GM10266 (cell line): ENCODE measurements around the gene KIAA1958.

Source experiments
- DNase-seq: peaks from one replicate; pipeline ENCODE4 v3.0.0; 2012; ENCODE audit errors: extremely low spot score
- TF ChIP-seq, protein P1 (sequence below): IDR thresholded peaks from 2 replicates; pipeline ENCODE4 v1.5.1; 2012; ENCODE audit warnings: mild to moderate bottlenecking, low read depth; ENCODE audit not compliant: control insufficient read depth, insufficient read depth; ENCODE audit errors: missing control alignments

KIAA1958 gene

DNA sequence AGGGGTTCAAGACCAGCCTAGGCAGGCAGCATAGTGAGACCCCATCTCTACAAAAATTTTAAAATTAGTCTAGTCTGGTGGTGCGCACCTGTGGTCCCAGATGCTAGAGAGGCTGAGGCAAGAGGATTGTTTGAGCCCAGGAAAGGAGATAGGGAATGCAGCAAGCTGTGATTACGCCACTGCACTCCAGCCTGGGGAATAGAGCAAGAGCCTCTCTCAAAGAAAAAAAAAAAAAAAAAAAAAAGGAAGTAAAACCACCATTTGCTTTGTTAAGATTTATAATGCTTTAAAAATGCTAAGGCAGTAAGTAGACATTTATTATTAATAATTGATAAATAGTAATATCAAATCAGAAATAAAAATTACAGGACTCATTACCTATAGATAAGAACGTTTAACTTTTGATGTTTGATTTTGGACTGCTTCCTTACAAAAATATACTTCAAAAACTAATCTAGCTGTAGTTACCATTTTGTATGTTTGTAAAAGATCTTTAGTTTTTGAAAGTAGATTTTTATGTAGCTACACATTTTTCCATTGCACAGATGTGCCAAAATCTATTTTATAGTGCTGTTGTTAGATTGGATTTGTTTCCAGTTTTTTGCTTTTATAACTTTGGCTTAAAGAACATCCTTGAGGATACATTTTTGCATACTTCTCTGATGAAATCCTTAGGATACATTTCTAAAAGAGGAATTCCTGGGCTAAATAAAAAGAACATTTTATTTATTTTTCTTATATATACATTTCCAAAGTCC lies 144.9 kb downstream of the KIAA1958 start:
- DNase-seq: no peak
- TF ChIP-seq, protein P1, sequence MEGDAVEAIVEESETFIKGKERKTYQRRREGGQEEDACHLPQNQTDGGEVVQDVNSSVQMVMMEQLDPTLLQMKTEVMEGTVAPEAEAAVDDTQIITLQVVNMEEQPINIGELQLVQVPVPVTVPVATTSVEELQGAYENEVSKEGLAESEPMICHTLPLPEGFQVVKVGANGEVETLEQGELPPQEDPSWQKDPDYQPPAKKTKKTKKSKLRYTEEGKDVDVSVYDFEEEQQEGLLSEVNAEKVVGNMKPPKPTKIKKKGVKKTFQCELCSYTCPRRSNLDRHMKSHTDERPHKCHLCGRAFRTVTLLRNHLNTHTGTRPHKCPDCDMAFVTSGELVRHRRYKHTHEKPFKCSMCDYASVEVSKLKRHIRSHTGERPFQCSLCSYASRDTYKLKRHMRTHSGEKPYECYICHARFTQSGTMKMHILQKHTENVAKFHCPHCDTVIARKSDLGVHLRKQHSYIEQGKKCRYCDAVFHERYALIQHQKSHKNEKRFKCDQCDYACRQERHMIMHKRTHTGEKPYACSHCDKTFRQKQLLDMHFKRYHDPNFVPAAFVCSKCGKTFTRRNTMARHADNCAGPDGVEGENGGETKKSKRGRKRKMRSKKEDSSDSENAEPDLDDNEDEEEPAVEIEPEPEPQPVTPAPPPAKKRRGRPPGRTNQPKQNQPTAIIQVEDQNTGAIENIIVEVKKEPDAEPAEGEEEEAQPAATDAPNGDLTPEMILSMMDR: no peak

DNA sequence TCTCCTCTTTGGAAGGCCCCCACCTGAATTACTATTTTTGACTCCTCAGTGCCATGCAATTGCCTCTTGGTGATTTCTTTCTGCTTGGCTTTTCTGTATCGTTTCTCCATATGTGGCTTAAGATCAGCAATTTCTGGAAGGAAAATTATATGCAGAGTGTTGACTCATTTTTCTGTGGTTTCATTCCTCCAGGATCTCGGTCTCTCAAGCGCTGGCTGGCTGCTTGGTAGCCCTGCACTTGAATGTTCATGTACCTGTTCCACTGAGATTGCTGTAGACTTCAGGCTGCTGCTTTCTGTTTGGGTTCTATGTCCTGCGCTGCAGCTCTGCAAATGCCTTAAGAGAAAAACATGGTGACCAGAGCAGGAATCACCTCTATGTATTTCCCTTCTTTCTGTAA lies 153.7 kb downstream of the KIAA1958 start:
- TF ChIP-seq, protein P1: no peak
- no peak for DNase-seq

DNA sequence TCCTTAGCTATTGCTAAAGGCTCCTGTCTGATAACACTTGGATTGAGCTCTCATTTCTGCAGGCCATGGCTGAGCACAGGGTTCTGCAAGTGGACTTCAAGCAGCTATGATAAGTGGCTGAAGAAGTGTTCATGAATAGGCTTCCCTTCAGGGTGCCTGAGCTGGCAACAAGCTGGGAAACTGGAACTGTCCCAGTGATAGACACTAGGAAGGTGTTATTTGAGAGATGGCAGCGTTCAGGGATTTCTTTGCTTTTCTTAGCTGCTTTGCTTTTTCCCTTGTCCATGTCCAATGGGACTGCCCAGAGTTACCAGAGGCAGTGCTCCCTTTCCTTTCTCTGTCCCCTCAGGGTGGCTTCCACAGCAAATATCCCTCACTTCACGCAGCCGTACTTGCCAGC lies 155.5 kb downstream of the KIAA1958 start:
- TF ChIP-seq, protein P1: no peak
- DNase-seq: no peak

DNA sequence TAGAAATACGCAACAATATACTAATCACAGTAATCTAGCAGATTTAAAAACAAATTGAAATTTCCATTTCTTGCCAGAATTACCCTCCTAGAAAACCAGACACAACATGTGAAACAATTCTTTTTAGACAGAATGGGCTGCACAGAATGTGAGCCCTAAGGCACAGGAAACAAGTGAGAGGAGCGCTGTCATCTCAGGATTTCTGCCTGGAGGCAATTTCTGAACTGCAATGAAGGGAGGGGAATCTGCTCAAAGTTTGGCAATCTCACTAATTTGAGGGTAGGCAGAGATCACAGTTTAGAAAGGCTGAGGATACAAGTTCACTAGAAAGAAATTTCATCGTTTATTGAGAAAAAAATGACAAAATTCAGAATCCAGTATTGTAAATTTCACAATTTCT lies 161.0 kb downstream of the KIAA1958 start:
- no peak for DNase-seq
- TF ChIP-seq, protein P1: no peak

DNA sequence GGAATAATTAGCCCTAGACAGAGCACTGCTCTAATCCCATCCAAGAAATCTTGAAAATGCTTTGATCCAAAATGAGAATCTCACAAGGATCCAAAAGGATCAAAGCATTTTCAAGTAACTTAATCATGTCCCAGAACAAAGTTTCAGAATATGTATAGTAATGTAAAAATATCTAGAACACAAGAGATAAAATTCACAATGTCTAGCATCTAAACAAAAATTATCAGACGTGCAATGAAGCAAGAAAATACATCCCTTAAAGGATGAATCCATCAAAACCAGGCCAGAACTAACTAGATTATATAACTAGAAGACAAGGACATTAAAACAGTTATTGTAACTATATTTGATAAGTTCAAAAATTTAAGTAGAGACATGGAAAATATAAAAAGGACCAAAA lies 162.0 kb downstream of the KIAA1958 start:
- TF ChIP-seq, protein P1: no peak
- DNase-seq: no peak

DNA sequence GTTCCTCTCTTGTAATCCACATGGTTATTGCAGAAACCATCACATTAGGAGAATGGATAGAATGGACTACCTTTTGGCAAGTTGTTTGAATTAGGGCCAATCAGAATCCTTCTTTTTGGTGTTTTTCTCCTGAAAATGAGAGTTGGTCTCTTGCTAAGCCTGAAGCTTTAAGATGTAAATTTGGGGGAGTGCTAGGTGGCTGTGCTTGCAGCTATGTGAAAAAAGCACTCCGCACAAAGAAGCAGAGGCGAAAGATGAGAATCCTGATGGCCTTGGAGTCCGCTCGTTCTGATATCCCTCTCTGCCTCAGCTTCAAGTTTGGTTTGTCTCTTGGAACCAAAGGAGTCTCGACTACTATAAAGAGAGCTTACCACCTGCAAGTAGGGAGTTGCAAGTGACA lies 167.7 kb downstream of the KIAA1958 start:
- TF ChIP-seq, protein P1: no peak
- DNase-seq: no peak

DNA sequence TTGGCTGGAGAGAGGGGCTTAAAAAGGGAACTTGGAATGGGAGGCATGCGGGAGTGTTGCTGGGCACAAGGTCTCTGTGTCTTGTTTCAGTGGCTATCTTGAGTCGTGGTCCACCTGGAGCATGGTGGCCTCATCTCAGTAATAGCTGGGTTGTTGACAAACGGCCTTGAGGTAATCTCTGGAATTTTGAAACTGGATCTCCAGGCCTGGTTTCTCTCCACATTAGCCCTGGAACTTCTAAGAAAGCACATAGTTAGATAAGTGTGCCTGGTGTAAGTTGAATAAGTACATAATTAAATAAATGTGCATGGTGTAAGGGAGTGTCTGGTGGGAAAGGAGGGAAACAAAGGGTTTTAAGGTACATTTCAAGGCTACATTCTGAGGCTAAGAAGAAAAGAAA lies 169.0 kb downstream of the KIAA1958 start:
- no peak for DNase-seq

More for the DNA sequence above, 169.0 kb downstream of the KIAA1958 start:
- TF ChIP-seq, protein P1: no peak
